NCI-H524 treated with DMSO at 0.1 percent for 48 hours (cell line): Measurements from ENCODE around the gene TBKBP1.

Source experiments
- DNase-seq: peaks from one replicate; lab custom pipeline; 2025; lab: John Stamatoyannopoulos, UW

TBKBP1 gene

DNA sequence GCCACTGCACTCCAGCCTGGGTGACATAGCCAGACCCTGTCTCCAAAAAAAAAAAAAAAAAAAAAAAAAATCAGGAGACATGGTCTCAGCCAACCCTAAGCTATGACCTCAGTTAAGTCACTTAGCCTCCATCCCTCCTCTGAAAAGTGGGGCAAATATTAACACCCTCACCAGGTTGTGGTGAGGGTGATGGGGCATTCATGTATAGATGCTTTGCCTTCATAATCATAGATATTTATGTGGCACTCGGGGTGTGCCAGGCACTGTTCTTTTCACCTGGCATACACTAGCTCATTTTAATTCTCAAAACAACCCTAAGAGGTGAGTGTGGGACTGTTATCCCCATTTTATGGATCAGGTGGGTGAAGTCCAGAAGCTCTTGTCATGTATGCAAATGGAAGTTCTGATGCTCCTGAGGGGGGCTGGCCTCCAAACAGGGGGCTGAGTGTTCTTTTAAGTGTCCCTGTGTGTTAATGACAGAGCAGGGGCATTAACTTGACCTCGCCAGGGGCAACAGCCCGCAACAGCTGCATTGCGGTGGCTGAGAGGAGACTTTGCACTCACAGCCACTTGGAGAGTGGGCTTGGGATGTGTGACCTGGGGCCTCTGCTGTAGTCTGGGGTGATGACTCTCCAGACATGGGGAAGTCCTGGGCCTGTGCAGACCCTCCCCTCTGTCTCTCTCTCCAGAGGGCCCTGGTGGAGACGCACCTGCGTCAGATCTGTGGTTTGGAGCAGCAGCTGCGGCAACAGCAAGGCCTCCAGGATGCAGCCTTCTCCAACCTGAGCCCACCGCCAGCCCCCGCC lies 4.1 kb downstream of the TBKBP1 start:
- DNase-seq: no peak

DNA sequence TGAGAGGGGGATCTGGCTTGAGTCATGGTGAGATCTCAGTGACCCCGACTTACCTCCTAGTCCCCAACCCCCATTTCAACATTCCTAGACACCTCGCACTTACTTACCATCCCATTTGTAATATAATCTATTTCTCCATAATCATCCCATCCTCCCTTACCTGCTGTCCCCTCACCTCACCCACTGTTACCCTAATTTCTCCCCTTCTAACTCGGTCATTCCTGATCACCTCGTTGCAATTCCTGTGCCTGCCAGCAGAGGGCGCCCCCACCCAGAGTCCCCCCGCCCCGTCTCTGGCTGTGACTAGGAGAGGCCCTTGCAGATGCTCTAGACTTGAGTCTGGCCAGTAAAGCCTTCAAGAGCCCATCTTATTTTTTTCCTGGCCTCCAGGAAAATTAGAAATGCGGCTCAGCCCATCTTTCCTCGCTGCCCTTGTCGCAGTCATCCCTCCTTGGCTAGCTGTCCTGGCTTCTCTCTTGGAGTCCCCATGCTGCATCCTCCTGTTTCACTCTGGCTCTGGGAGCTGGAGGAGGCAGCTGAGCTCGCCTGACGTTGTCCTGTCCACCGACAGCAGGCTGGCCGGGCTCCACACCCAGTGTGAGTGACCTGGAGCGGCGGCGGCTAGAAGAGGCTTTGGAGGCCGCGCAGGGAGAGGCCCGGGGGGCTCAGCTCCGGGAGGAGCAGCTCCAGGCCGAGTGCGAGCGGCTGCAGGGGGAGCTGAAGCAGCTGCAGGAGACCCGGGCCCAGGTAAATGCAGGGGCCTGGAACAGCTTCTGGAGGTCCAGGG lies 5.0 kb downstream of the TBKBP1 start:
- no peak for DNase-seq

DNA sequence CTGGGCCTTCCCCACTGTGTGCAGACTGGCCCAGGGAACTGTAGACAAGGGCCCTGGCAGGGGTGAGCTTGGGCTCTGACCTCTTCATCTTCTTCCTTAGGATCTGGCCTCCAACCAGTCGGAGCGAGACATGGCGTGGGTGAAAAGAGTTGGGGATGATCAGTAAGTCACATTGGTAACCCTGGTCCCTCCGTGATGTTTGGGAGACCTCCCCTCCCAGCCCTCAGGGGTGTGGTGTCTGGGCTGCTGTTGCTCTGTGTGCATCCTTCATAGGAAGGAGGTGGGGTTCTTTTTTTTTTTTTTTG lies 5.5 kb downstream of the TBKBP1 start:
- DNase-seq: no peak

DNA sequence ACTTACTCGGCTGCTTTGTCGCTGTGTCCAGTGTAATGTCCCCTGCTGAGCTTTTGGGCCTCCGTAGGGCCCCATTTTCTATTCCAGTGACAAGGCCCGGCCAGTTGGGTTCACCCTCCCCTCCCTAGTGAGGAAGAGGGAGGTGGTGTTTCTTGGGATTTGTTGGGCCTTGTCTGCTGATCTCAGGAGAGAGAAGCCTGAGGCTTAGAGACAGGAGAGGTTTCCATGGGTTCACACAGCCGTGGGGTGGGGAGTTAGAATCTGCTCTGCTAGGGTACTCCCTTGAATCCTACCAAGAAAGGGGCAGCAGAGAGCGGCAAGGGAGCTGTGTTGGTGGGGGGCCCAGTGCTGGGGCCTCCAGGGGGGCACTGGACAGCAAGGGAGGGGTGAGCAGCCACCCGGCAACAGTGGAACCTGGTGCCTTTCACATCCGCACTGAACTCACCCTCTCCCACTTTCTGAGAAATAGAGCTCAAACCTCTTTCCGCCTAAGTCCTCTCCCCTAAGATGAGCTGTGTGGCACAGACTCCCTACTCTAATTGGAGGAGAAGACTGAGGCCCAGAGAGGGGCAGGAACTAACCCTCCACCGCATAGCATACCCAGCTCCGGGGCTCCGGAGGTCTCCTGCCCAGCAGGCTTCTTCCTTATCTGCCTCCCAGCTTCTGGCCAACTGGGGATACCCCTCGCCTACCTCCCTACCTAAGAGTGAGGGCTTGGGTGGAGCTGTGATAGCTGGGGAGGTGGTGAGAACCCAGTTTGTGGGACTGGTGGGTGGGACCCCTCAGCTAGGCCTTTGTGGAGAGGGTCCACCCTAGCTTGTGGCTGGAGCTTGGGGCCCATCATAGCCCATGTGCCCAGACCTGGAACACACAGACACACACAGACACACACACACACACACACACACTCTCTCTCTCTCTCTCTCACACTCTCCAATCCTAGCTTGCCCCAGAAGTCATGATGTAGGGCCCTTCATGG lies 6.8 kb downstream of the TBKBP1 start:
- DNase-seq: no peak

DNA sequence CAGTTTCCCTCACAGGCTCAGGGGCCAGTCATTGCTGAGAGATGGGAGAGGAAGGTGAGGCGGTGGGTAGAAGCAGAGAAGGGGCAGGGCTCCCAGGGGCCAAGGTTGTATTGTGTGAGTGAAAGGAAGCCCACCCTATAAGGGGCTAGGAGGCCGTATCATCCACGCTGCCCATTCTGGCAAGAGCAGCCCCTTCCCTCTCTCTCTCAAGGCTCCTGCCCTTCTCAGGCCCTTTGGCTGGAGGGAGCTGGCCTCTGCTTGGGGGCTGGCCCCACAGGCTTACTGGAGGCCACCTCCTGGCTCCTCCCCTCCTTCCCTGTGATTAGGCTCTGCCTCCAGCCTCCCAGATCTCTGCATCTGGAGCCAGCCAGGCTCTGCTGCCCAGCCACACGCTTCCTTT lies 7.6 kb downstream of the TBKBP1 start:
- DNase-seq: no peak

DNA sequence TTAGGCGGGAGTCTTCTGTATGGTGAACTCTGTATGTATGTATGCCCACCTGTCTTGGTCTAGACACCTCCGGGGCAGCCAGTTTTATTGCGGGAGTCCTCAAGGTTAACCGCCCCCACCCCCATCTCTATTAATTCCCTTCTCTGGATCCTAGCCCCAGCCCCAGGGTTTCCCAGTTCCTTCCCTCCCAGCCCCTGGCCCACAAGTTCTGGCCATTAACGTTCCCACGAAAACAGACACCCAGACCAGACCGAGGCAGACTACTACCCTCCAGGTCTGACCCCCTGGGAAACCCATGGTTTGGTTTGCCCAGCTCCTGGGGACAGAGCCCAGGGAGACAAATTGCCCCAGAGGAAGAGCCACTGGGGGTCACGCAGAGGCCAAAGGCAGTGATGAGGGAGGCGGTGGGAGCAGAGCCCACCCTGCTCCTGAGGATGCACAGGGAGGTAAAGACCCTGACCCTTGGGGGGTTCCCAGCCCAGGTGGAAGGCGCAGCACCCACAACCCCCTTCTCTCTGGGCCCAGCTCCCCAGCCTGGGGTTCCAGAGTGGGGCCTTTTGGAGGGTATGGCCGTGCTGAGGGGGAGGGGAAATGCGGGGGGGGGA lies 8.5 kb downstream of the TBKBP1 start:
- DNase-seq: no peak

DNA sequence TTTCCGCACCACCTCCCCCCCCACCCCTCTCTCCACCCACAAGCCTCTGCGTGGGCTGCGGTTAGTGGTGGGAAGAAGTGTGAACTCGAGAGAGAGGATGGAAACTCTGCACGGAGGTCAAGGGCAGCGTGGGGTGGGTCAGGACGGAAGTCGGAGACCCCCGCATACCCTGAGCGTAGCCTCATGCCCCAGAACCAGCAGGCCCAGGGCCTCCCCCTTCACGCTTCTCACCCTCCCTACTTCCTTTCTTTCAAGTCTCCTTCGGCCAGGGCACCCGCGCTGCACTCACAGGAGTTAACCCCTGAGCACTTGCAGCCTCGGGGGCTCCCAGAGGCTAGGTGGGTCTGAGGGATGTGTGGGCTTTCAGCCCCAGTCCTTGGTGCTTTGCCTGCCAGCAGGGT lies 9.2 kb downstream of the TBKBP1 start:
- no peak for DNase-seq

DNA sequence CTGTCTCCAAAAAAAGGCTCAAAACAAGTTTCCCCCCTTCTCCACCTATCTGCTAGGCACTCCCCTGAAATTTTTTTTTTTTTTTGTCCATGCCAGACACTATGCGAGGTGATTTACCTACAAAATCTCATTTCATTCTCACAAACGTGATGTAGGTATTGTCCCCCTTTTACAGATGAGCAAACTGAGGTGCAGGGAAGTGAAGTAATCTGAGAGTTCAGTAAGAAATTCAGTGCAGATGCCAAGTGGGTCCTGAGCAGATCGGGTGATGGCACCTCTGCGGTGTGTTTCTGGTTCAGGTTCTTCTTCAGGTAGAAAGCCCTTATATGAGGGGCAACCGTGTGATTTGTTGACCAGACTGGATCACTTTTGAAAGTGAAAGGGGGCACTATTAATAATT lies 9.7 kb downstream of the TBKBP1 start:
- DNase-seq: no peak

DNA sequence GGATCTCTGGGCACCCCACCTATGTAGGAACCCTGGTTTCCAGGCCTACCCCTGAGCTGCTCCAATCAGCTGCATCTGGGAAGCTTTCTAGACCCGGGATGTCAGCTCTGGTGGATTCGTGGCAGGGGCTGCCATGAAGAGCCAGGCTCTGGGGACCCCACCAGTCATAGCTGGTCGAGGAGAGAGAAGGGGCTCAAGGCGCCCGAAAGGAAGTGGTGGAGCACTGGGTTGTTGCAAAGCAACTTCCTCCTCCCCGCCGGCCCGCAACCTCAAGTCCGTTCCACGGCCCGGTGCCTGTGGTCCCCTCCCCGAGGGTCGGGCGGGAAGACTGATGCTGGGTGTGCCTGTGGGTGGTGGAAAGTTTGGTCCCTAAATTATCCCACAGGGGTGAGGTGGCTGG lies 10.2 kb downstream of the TBKBP1 start:
- DNase-seq: no peak

DNA sequence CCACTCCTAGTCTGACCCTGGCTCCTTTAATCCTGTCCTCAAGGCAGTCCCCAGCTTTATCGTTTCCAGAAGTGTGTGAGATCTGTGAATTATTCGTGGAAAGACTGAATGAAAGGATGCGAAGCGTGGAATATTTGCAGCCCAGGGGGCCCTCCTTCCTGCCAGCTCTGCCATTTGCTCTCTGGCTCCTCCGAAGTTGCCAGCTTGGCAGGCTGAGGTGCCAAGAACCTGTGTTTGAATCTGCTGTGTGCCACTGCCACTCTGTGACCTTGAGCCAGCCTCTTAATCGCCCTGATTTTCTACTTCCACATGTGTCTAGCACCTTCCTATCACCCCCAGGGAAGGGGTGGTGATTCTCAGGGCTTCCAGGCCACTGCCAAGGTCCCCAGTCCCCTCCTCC lies 10.8 kb downstream of the TBKBP1 start:
- no peak for DNase-seq

DNA sequence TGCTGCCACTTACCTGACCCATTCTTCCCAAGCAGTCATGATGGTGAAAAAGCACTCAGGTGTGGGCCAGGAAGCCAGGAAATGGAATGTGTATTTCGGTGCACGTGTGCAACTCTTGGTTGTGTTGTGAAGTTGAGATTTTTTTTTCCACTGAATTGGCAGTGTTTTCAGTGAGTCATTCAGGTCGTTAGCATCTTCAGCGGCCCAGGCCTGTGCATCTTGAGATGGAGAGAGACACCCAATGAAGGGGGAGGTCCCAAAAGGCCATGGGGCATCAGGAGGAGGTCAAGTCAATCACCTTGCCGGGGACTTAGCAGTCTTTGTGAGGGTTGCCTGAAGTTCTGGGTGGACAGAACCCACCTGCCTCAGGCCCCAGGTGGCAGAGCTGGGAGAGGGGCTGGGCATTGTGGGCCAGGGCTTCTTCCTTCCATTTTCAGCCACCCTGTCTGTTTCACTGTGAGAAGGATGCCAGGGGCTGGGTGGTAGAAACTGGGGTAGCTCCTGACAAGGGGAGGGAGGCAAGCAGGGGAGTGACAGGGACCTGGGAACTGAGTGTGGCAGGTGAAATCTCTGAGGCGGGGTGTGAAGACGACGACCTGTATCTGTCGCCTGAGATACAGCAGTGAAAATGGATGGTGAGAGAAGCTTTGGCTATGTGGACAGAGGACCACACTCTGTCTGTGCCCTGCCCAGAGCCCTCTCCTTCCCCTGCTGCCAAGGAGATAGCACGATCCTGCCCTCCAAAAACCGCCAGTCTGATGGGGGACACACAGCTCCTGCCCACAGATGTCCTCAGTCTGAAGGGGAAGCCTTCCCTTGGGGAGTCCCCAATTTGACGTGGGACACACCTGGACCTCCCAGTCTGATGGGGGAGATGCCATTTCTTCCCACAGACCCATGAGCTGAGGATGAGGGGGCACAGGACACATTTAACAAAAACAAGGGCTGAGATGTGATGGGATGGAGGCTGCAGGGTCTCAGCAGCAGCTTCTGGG lies 11.9 kb downstream of the TBKBP1 start:
- no peak for DNase-seq

DNA sequence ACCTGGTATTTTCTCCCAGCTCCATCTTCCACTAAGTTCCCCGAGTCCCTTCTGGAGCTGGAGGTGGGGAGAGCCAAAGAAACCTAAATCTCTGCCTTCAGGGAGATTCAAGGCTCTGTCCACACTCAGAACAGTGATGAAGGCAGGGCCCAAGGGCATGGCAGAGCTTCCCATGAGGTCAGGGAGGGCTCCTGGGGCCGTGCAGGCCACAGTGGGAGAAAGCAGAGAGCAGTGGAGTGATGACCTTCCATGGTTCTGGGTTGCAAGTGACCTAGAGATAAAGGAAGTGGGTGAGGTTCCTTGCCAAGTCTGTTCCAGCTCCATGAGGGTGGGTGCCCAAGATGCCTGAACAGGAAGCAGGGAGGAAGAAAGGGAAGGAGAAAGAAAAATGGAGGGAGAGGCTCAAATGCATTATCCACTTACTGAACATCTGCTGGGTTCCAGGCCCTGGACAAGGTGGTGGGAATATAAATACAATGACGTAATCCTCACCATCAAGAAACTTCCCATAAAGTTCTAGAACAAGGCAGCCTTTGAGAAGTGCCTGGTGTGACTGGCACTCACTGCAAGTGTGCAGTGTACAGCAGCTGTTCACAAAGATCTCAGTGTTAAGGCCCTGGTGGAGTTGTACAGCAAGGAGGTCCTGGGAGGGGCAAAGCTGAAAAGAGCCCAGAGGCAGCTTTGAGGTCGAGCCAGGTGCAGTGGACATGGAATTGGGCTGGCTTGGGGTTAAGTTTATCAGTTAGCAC lies 13.3 kb downstream of the TBKBP1 start:
- DNase-seq: no peak

DNA sequence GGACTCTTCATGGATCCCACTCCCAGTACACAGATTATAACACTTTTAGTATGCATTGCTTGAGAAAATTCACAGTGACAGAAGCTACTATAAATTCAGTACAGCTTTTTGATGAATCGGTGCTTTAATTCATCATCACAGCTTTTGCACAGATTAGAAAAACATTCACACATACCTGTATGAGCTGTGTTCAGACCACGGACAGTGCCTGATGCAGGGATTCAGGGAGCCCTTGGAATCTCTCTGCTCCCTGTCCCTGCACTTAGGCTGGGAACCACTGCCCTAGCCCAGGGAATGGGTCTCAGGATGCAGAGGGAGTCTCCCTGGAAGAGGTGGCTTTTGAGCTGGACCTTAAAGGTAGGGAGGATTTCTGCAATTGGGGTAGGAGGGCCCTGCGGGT lies 13.9 kb downstream of the TBKBP1 start:
- no peak for DNase-seq

DNA sequence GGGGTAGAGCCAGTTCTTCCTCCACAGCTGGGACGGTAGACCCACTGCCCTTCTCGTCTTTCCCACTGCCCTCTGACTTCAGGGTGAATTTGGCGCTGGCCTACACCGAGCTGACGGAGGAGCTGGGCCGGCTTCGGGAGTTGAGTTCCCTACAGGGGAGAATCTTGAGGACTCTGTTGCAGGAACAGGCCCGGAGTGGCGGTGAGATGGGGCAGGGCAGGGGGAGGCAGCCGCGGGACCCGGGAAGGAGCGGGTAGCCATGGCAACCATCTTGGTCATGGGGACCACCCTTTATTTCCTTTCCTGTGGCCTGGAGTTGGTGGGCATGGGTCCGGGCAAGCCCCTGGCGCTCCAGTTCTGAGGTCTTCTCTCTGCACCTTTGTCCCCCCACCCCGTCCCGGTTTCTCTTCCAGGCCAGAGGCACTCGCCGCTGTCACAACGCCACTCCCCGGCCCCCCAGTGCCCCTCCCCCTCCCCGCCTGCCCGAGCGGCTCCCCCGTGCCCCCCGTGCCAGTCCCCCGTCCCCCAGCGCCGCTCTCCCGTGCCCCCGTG lies 14.4 kb downstream of the TBKBP1 start:
- DNase-seq: no peak

DNA sequence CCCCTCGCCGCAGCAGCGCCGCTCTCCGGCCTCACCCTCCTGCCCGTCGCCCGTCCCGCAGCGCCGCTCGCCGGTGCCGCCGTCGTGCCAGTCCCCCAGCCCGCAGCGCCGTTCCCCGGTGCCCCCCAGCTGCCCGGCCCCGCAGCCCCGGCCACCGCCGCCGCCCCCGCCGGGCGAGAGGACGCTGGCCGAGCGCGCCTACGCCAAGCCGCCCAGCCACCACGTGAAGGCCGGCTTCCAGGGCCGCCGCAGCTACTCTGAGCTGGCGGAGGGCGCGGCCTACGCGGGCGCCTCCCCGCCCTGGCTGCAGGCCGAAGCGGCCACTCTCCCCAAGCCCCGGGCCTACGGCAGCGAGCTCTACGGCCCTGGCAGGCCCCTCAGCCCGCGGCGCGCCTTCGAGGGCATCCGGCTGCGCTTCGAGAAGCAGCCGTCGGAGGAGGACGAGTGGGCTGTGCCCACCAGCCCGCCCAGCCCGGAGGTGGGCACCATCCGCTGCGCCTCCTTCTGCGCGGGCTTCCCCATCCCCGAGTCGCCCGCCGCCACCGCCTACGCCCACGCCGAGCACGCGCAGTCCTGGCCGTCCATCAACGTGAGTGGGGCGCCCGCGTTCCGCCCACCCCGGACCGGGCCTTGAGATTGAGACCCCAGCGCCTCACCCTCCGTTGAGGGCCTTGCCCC lies 15.0 kb downstream of the TBKBP1 start:
- no peak for DNase-seq

DNA sequence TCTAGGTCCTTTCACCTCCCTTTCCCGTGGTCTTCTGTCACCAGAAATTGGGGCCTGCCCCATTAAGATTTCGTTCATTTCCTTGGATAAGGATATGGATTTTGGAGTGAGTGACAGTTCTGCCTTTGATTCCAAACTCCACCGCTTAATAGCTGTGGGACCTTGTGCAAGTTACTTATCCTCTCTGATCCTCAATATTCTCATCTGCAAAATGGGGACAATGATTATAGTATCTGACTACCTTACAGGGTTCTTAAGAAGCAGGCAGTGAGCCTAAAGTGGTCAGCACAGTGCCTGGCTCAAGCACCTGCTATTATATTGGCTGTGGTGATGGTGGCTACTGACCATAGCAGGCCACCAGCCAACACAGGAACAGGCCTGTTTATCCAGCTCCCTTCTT lies 15.6 kb downstream of the TBKBP1 start:
- no peak for DNase-seq

DNA sequence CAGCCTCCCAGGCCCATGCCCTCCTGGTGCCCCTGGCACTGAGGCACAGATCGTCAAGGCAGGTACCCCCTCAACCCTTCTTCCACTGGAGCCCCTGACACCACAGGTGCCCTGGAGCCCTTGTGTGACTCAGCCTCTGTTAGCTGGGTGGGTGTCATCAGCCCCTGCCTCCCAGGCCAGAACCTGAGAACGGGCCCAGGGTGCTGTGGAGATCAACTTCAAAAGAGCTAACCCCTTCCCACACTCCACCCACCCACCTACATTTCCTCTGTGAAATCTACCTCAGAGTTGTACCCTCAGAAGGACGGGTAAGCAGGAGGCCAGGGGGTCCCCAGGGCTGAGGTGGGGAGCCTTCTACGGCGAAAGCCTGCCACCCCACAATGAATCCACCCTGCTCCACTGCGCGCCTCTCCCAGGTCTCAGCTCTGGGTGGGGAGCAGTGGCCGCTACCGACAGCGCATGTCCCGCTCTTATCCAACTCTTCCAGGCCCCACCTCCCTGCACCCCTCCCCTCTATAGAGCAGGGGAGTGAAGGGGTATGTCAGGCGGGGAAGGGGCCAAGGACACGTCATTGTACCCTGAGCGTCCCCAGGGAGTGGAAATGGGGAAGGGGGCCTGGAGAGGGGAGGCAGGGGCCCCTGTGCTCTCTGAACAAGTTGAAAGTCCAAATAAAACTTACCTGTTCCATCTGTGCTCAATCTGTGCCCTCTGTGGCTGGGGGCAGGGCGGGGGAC lies 17.6 kb downstream of the TBKBP1 start:
- no peak for DNase-seq

DNA sequence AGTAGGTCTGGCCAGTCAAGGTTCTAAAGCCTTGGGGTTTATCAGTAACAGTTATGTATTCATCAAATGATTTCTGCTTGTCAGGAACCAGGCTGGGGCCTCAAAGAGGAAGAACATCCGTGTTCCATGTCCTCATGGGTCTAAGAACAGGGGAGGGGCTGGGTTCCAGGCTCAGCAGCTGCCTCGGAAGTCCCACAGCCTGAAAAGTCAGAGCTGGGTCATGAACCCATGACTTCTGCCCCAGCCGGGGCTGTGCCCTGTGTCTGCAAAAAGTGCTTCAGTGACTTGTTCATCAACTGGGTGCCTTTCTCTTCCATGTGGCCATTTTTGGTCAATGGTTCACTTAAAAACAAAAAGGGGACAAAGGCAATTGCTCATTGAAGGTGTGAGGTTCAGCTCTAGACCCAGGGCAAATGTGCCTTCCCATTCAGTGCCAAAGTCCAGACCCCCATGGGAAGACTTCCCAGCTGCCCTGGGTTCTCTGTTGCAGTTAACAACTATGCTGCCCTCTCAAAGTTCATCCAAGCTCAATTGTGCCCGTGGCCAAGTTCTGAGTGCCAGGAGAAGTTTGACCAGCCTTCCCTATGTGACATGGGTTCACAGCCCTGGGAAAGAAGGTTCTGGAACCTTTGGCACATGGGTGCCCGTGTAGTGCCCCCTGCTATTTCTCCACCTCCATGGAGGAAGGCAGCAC lies 18.5 kb downstream of the TBKBP1 start:
- no peak for DNase-seq
